WI38 (cell line): ENCODE results near the gene GAB2.

Experiments
- H3K4me3 ChIP-seq: 2 replicates; pipeline ENCODE4 v1.5.1; 2011; ENCODE audit warnings: low read depth, mild to moderate bottlenecking, control low read depth, low read length
- TF ChIP-seq, protein P1 (sequence below): IDR thresholded peaks from 2 replicates; pipeline ENCODE4 v1.5.1; 2012; ENCODE audit warnings: low read depth, mild to moderate bottlenecking, control low read depth, low read length

GAB2 gene

DNA sequence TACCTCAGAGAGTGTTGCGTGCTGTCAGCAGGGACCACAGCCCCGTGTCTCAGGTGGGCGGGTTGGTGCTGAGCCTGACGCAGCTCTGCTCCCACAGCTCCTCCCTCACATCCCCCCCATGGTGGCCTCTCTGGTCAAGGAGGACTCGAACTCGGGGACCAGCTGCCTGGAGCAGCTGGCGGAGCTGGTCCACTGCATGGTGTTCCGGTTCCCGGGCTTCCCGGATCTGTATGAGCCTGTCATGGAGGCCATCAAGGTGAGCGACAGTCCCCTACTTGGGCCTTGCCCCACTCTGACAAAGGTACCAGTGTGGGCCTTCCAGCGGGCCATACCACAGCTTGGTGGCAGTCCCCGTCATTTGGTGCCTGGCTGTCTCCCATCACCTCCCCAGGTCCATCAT, 217.1 kb downstream of the GAB2 start:
- H3K4me3 ChIP-seq = no peak overlapping the region
- TF ChIP-seq, protein P1, sequence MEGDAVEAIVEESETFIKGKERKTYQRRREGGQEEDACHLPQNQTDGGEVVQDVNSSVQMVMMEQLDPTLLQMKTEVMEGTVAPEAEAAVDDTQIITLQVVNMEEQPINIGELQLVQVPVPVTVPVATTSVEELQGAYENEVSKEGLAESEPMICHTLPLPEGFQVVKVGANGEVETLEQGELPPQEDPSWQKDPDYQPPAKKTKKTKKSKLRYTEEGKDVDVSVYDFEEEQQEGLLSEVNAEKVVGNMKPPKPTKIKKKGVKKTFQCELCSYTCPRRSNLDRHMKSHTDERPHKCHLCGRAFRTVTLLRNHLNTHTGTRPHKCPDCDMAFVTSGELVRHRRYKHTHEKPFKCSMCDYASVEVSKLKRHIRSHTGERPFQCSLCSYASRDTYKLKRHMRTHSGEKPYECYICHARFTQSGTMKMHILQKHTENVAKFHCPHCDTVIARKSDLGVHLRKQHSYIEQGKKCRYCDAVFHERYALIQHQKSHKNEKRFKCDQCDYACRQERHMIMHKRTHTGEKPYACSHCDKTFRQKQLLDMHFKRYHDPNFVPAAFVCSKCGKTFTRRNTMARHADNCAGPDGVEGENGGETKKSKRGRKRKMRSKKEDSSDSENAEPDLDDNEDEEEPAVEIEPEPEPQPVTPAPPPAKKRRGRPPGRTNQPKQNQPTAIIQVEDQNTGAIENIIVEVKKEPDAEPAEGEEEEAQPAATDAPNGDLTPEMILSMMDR = no peak

DNA sequence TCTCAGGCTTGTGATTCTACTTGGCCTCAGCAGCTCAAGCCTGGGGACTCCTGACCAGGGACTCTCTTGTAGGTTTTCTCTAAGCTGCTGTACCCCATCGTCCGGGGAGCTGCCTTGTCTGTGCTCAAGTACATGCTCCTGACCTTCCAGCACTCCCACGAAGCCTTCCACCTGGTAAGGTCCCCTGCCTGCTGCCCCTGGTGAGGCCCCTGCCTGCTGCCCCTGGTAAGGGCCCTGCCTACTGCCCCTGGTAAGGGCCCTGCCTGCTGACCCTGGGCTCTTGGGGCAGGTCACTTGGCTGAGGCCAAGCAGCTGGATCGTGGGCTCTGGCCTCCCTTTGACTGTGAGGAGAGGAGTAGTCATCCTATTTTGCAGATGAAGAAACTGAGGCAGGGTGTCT, 217.6 kb downstream of the GAB2 start:
- H3K4me3 ChIP-seq = no peak overlapping the region
- TF ChIP-seq, protein P1 = no peak

DNA sequence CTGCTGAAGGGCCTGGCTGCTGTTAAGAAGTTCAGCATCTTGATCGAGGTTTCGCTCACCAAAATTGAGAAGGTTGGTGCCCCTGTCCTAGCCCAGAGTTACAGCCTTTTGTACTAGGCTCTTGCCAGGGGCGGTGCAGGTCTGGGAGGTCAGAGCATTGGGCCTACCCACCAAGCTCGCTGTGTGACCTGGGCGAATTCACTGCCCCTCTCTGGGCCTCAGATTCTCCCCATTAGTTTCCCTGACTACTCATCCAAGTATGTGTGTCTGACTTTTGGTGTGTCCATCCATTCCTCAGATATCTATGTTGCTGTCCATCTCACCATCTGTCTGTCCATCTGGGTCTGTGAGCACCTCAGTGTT, 218.0 kb downstream of the GAB2 start:
- no peak overlapping the region for H3K4me3 ChIP-seq
- TF ChIP-seq, protein P1 = no peak

DNA sequence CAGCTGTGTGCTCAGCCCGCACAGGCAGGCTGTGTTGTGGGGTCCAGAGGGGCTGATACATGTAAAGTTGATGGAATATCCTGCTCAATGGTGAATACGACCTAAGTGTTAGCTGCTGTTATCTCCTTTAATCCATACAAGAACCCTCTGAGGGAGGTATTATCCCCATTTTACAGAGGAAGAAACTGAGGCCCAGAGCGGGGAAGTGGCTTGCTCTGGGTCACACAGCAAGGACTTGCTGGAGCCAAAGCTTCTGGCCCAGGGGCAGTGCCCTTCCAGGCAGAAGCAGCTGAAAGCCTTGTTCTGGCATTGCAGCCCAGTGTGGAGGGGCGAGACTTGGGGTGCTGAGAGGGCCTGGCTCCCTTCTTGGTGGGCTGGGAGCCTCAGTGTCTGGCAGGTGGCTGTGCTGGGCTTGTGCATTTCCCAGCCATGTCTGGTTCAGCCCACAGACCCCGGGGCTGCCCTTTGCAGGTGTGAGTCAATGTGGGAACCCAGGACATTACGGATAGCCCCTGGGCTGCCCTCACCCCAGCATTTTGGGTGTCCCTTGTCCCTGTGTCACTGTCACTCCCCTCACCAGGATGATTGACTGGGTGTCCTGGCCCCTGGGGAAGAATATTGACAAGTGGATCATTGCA, 218.5 kb downstream of the GAB2 start:
- no peak overlapping the region for H3K4me3 ChIP-seq
- TF ChIP-seq, protein P1 = no peak

DNA sequence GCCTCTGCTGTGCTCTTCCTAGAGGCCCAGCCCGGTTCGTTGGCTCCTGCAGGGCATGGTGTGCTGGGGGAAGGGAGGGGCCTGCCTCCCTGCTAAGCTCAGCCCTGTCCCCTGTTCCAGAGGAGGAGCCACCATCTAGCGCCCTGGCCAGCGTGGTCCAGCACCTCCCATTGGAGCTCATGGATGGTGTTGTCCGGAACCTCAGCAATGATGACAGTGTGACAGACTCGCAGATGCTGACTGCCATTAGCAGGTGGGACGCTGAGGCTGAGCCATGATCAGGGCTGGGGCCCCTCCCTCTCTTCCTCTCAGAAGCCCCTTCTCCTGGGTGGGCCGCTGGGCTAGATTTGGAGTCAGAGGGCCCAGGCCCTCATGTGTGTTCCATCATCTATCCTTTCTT, 219.8 kb downstream of the GAB2 start:
- no peak overlapping the region for H3K4me3 ChIP-seq
- TF ChIP-seq, protein P1 = no peak

DNA sequence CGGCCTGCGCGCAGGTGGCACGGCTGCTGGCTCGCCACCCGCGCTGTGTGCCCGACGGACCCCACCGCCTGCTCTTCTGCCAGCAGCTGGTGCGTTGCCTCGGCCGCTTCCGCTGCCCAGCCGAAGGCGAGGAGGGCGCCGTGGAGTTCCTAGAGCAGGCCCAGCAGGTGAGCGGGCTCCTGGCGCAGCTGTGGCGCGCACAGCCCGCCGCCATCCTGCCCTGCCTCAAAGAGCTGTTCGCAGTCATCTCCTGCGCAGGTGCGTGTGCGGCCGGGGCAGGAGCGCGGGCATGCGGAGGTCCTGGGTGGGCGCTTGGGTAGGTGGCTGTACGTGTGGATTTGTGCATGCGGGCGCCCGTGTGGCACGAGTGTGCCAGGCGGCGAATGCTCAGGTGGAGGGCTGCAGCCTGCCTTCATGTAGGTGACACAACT, 220.9 kb downstream of the GAB2 start:
- TF ChIP-seq, protein P1 = no peak
- no peak overlapping the region for H3K4me3 ChIP-seq

DNA sequence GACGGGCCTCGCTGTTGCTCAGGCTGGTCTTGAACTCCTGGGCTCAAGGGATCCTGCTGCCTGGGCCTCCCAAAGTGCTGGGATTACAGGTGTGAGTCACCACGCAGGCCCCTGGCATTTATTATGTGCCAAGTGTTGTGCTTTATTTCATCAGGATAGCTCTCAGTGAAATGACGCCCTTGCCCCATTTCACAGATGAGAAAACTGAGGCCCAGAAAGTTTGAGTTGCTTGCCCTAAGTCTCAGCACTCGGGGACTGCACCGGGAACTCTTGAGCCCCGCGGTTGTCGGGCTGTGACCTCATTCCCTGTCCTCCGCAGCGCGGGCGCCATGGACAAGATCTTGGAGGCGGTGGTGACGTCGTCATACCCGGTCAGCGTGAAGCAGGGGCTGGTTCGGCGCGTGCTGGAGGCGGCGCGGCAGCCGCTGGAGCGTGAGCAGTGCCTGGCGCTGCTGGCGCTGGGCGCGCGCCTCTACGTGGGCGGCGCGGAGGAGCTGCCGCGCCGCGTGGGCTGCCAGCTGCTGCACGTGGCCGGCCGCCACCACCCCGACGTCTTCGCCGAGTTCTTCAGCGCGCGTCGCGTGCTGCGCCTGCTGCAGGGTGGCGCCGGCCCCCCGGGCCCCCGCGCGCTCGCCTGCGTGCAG, 221.6 kb downstream of the GAB2 start:
- no peak overlapping the region for H3K4me3 ChIP-seq
- TF ChIP-seq, protein P1 = no peak
